GM18502 (cell line): ENCODE measurements around the gene ZBTB48.

Experiments
- ATAC-seq: cut with Tn5 transposase; IDR thresholded peaks from one replicate; pipeline ENCODE4 v1.9.1; 2021; ENCODE audit warnings: mild to moderate bottlenecking; ENCODE audit not compliant: unreplicated experiment, poor library complexity

The ZBTB48 gene

GRCh38 chr1:6572653-6573383 is 7.0 kb upstream of the ZBTB48 start:
- no peak for ATAC-seq

- ATAC-seq = no peak
Measured at GRCh38 chr1:6574025-6574620, 5.7 kb upstream of the ZBTB48 start.

GRCh38 chr1:6574818-6575217 is 5.0 kb upstream of the ZBTB48 start:
- no peak for ATAC-seq

GRCh38 chr1:6577831-6578525 is 1.8 kb upstream of the ZBTB48 start:
- ATAC-seq = no peak

- no peak for ATAC-seq
Measured at GRCh38 chr1:6578624-6579373, 995 bp upstream of the ZBTB48 start.

- no peak for ATAC-seq
Measured at GRCh38 chr1:6580119-6580592, 362 bp downstream of the ZBTB48 start.

- no peak for ATAC-seq
Measured at GRCh38 chr1:6580593-6581409, 1.0 kb downstream of the ZBTB48 start.

GRCh38 chr1:6581561-6582305 is 1.9 kb downstream of the ZBTB48 start:
- no peak for ATAC-seq

GRCh38 chr1:6582370-6582769 is 2.6 kb downstream of the ZBTB48 start:
- ATAC-seq = no peak

- ATAC-seq = no peak
Measured at GRCh38 chr1:6584126-6585080, 4.6 kb downstream of the ZBTB48 start.

- no peak for ATAC-seq
Measured at GRCh38 chr1:6585081-6585722, 5.4 kb downstream of the ZBTB48 start.

GRCh38 chr1:6585841-6586240 is 6.0 kb downstream of the ZBTB48 start:
- no peak for ATAC-seq

GRCh38 chr1:6586404-6586816 is 6.6 kb downstream of the ZBTB48 start:
- no peak for ATAC-seq

GRCh38 chr1:6587261-6588005 is 7.6 kb downstream of the ZBTB48 start:
- ATAC-seq = no peak

GRCh38 chr1:6588128-6588892 is 8.5 kb downstream of the ZBTB48 start:
- ATAC-seq = no peak

- ATAC-seq = no peak
Measured at GRCh38 chr1:6588893-6589520, 9.2 kb downstream of the ZBTB48 start.
